ENCODE data around the gene VILL. TPM values are rescaled to one million over a fixed set of nuclear protein-coding genes. Genes with fewer than 3 reads are reported as not detected.
"Not testable (repeated sequence)": the region's sequence is repeated elsewhere in the genome, so short reads cannot be mapped to it uniquely, and the experiment has no call there.

The VILL gene
- total RNA-seq, 1 donor = 12.4 TPM

DNA sequence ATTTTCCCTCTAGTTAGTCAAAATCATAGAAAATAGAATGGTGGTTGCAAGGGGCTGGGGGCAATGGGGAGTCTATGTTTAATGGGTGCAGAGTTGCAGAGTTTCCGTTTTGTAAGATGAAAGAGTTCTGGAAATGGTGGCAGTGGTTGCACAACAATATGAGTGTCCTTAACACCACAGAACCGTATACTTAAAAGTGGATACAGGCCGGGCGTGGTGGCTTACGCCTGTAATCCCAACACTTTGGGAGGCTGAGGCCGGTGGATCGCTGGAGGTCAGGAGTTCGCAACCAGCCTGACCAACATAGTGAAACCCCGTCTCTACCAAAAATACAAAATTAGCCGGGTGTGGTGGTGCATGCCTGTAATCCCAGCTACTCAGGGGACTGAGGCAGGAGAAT is 2.2 kb upstream of the VILL start:
- H3K4me3 ChIP-seq (ENCODE audit: low read length); H3K9me3 ChIP-seq (ENCODE audit: low read depth, low read length); H3K27me3 ChIP-seq (ENCODE audit: insufficient read depth, low read length): not testable (repeated sequence)
- peaks cover 35% of the 10 kb centered on the region for H3K4me1 ChIP-seq (ENCODE audit: insufficient read depth, low read length)

GRCh38 chr3:37988931-37989525 is 1.6 kb upstream of the VILL start:
- Histone ChIP-seq H3K9me3 (ENCODE audit: low read depth, low read length) (no peaks in the 10 kb centered on the region), H3K4me1 (ENCODE audit: insufficient read depth, low read length) (peaks cover 33% of the 10 kb centered on the region), H3K4me3 (ENCODE audit: low read length) (no peak overlapping the region), H3K27me3 (ENCODE audit: insufficient read depth, low read length) (no peaks in the 10 kb centered on the region)

GRCh38 chr3:37989821-37990480 is 635 bp upstream of the VILL start:
- Histone ChIP-seq H3K27me3 (ENCODE audit: insufficient read depth, low read length) (no peaks in the 10 kb centered on the region), H3K4me3 (ENCODE audit: low read length) (no peak overlapping the region), H3K9me3 (ENCODE audit: low read depth, low read length) (no peaks in the 10 kb centered on the region), H3K4me1 (ENCODE audit: insufficient read depth, low read length) (peaks cover 34% of the 10 kb centered on the region)

- Histone ChIP-seq H3K4me3 (ENCODE audit: low read length) (no peak overlapping the region), H3K9me3 (ENCODE audit: low read depth, low read length) (no peaks in the 10 kb centered on the region), H3K4me1 (ENCODE audit: insufficient read depth, low read length) (peaks cover 45% of the 10 kb centered on the region), H3K27me3 (ENCODE audit: insufficient read depth, low read length) (no peaks in the 10 kb centered on the region)
Measured at GRCh38 chr3:37991109-37991508, 523 bp downstream of the VILL start.

GRCh38 chr3:37991823-37992222 is 1.2 kb downstream of the VILL start:
- H3K4me3 ChIP-seq (ENCODE audit: low read length) = no peak overlapping the region
- H3K9me3 ChIP-seq (ENCODE audit: low read depth, low read length) = no peaks in the 10 kb centered on the region
- H3K27me3 ChIP-seq (ENCODE audit: insufficient read depth, low read length) = no peaks in the 10 kb centered on the region
- H3K4me1 ChIP-seq (ENCODE audit: insufficient read depth, low read length) = peaks cover 51% of the 10 kb centered on the region

GRCh38 chr3:37992271-37993066 is 1.9 kb downstream of the VILL start:
- Histone ChIP-seq H3K4me3 (ENCODE audit: low read length) (no peak overlapping the region), H3K27me3 (ENCODE audit: insufficient read depth, low read length) (no peaks in the 10 kb centered on the region), H3K9me3 (ENCODE audit: low read depth, low read length) (no peaks in the 10 kb centered on the region), H3K4me1 (ENCODE audit: insufficient read depth, low read length) (peaks cover 55% of the 10 kb centered on the region)

DNA sequence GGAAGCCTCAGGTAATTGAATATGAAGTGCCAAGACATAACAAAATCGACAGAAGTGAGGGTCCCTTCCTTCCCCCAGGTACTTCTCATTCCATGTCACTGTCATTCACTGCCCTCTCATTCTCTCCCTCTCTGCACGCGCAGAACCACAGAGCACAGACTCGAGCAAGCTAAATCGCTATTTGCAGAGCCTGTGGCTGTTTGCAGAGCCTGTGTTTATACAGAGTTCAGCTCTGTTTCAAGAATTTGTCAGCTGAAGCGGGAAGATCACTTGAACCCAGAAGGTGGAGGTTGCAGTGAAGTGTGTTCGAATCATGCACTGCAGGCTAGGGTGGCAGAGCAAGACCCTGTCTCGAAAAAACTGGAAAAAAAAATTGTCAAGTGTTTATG is 2.5 kb downstream of the VILL start:
- H3K27me3 ChIP-seq (ENCODE audit: insufficient read depth, low read length) = no peaks in the 10 kb centered on the region
- no peaks in the 10 kb centered on the region for H3K9me3 ChIP-seq (ENCODE audit: low read depth, low read length)
- H3K4me1 ChIP-seq (ENCODE audit: insufficient read depth, low read length) = peaks cover 55% of the 10 kb centered on the region
- H3K4me3 ChIP-seq (ENCODE audit: low read length) = no peak overlapping the region

GRCh38 chr3:37993460-37993819 is 2.9 kb downstream of the VILL start:
- Histone ChIP-seq H3K4me3 (ENCODE audit: low read length) (peak overlapping the region; percentile 69), H3K4me1 (ENCODE audit: insufficient read depth, low read length) (peaks cover 55% of the 10 kb centered on the region), H3K9me3 (ENCODE audit: low read depth, low read length) (no peaks in the 10 kb centered on the region), H3K27me3 (ENCODE audit: insufficient read depth, low read length) (no peaks in the 10 kb centered on the region)

- H3K27me3 ChIP-seq (ENCODE audit: insufficient read depth, low read length) = no peaks in the 10 kb centered on the region
- peaks cover 53% of the 10 kb centered on the region for H3K4me1 ChIP-seq (ENCODE audit: insufficient read depth, low read length)
- peak overlapping the region; percentile 69 for H3K4me3 ChIP-seq (ENCODE audit: low read length)
- no peaks in the 10 kb centered on the region for H3K9me3 ChIP-seq (ENCODE audit: low read depth, low read length)
Measured at GRCh38 chr3:37993820-37994638, 3.4 kb downstream of the VILL start.

DNA sequence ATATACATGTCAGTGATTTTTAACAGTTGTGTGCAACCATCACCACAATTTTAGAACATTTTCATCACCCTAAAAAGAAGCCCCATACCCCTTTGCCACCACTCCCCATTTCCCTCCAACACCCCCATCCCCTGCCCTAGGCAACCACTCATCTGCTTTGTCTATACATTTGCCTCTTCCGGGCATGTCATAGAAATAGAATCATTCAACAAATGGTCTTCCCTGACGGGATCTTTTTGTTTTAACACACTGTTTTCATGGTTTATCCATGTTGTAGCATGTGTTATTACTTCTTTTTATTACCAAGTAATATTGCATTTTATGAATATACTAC is 4.0 kb downstream of the VILL start:
- no peaks in the 10 kb centered on the region for H3K27me3 ChIP-seq (ENCODE audit: insufficient read depth, low read length)
- H3K9me3 ChIP-seq (ENCODE audit: low read depth, low read length) = no peaks in the 10 kb centered on the region
- H3K4me1 ChIP-seq (ENCODE audit: insufficient read depth, low read length) = peaks cover 54% of the 10 kb centered on the region
- peak overlapping the region; percentile 69 for H3K4me3 ChIP-seq (ENCODE audit: low read length)

GRCh38 chr3:37995652-37996641 is 5.4 kb downstream of the VILL start:
- Histone ChIP-seq H3K4me3 (ENCODE audit: low read length) (no peak overlapping the region), H3K4me1 (ENCODE audit: insufficient read depth, low read length) (peaks cover 54% of the 10 kb centered on the region), H3K9me3 (ENCODE audit: low read depth, low read length) (no peaks in the 10 kb centered on the region), H3K27me3 (ENCODE audit: insufficient read depth, low read length) (no peaks in the 10 kb centered on the region)

- no peaks in the 10 kb centered on the region for H3K9me3 ChIP-seq (ENCODE audit: low read depth, low read length)
- H3K4me1 ChIP-seq (ENCODE audit: insufficient read depth, low read length) = peaks cover 54% of the 10 kb centered on the region
- H3K4me3 ChIP-seq (ENCODE audit: low read length) = no peak overlapping the region
- H3K27me3 ChIP-seq (ENCODE audit: insufficient read depth, low read length) = no peaks in the 10 kb centered on the region
Measured at GRCh38 chr3:37996785-37997301, 6.3 kb downstream of the VILL start.

DNA sequence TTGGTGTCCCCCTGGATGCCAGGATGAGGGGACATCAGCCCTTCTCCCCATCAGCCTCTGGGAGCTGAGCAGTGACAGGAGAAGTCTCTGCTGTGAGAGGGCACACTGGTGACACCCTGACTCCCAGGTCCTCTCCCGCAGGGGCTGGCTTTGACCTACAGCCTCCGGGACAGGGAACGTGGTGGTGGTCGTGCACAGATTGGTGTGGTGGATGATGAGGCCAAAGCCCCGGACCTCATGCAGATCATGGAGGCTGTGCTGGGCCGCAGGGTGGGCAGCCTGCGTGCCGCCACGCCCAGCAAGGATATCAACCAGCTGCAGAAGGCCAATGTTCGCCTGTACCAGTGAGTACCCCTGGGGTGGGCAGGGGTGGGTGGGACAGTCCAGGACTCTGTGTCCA is 6.8 kb downstream of the VILL start:
- no peaks in the 10 kb centered on the region for H3K9me3 ChIP-seq (ENCODE audit: low read depth, low read length)
- peaks cover 54% of the 10 kb centered on the region for H3K4me1 ChIP-seq (ENCODE audit: insufficient read depth, low read length)
- no peaks in the 10 kb centered on the region for H3K27me3 ChIP-seq (ENCODE audit: insufficient read depth, low read length)
- no peak overlapping the region for H3K4me3 ChIP-seq (ENCODE audit: low read length)

DNA sequence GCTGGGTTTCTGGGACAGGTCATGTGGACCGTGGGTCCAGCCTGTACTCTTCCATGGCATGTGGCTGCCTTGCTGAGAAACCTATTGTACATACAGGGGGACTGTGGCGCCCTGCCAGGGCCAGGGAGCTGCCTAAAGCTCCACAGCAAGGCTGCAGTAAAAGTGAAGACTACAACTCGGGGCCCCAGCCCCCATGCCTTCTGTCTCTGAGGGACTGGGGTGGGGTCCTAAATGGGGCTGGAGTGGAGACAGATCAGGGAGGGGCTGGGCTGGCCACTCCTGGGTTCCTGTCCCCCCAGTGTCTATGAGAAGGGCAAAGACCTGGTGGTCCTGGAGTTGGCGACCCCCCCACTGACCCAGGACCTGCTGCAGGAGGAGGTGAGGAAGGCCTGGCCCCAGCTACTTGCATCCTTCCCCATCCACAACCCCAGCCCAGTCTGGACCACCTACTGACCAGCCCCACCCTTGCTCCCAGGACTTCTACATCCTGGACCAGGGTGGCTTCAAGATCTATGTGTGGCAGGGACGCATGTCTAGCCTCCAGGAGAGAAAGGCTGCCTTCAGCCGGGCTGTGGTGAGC is 7.3 kb downstream of the VILL start:
- H3K4me3 ChIP-seq (ENCODE audit: low read length) = no peak overlapping the region
- no peaks in the 10 kb centered on the region for H3K9me3 ChIP-seq (ENCODE audit: low read depth, low read length)
- H3K4me1 ChIP-seq (ENCODE audit: insufficient read depth, low read length) = peaks cover 54% of the 10 kb centered on the region
- no peaks in the 10 kb centered on the region for H3K27me3 ChIP-seq (ENCODE audit: insufficient read depth, low read length)

Data from mononuclear cell (primary cell).